AG20443 (cell line): ENCODE results near the gene RHBDF2.

Experiments
- DNase-seq: peaks from one replicate; pipeline ENCODE4 v3.0.0; 2012; ENCODE audit warnings: low spot score, mixed read lengths

RHBDF2 gene

GRCh38 chr17:76500747-76501017 lies 541 bp downstream of the RHBDF2 start:
- no peak for DNase-seq

- DNase-seq: no peak
Observed at GRCh38 chr17:76500074-76500746, 1.0 kb downstream of the RHBDF2 start.

GRCh38 chr17:76499267-76499667 lies 2.0 kb downstream of the RHBDF2 start:
- DNase-seq: no peak

- no peak for DNase-seq
Observed at GRCh38 chr17:76498876-76499251, 2.4 kb downstream of the RHBDF2 start.

GRCh38 chr17:76497979-76498875 lies 3.0 kb downstream of the RHBDF2 start:
- DNase-seq: peak; percentile 83

- no peak for DNase-seq
Observed at GRCh38 chr17:76497699-76497978, 3.6 kb downstream of the RHBDF2 start.

- no peak for DNase-seq
Observed at GRCh38 chr17:76496464-76496863, 4.8 kb downstream of the RHBDF2 start.

GRCh38 chr17:76495663-76496400 lies 5.4 kb downstream of the RHBDF2 start:
- no peak for DNase-seq

GRCh38 chr17:76493505-76494167 lies 7.6 kb downstream of the RHBDF2 start:
- DNase-seq: no peak

- DNase-seq: peak; percentile 80
Observed at GRCh38 chr17:76492989-76493501, 8.2 kb downstream of the RHBDF2 start.

- no peak for DNase-seq
Observed at GRCh38 chr17:76492123-76492988, 8.9 kb downstream of the RHBDF2 start.

- no peak for DNase-seq
Observed at GRCh38 chr17:76491271-76492122, 9.7 kb downstream of the RHBDF2 start.

GRCh38 chr17:76490112-76490710 lies 11.0 kb downstream of the RHBDF2 start:
- DNase-seq: no peak

- no peak for DNase-seq
Observed at GRCh38 chr17:76487451-76488192, 13.6 kb downstream of the RHBDF2 start.

GRCh38 chr17:76485569-76485968 lies 15.7 kb downstream of the RHBDF2 start:
- DNase-seq: no peak

- DNase-seq: no peak
Observed at GRCh38 chr17:76484228-76484725, 16.9 kb downstream of the RHBDF2 start.

- DNase-seq: no peak
Observed at GRCh38 chr17:76481071-76481655, 20.1 kb downstream of the RHBDF2 start.

GRCh38 chr17:76480632-76481031 lies 20.6 kb downstream of the RHBDF2 start:
- no peak for DNase-seq
